Superior temporal gyrus (tissue), 1 donor: ENCODE results near the gene RSAD1.

Experiments used
- DNase-seq: peaks from one replicate; pipeline ENCODE4 v3.0.0-alpha.2; 2016; ENCODE audit errors: extremely low spot score

RSAD1 gene

GRCh38 chr17:50458270-50458669 lies 20.4 kb upstream of the RSAD1 start:
- DNase-seq: no peak

DNA sequence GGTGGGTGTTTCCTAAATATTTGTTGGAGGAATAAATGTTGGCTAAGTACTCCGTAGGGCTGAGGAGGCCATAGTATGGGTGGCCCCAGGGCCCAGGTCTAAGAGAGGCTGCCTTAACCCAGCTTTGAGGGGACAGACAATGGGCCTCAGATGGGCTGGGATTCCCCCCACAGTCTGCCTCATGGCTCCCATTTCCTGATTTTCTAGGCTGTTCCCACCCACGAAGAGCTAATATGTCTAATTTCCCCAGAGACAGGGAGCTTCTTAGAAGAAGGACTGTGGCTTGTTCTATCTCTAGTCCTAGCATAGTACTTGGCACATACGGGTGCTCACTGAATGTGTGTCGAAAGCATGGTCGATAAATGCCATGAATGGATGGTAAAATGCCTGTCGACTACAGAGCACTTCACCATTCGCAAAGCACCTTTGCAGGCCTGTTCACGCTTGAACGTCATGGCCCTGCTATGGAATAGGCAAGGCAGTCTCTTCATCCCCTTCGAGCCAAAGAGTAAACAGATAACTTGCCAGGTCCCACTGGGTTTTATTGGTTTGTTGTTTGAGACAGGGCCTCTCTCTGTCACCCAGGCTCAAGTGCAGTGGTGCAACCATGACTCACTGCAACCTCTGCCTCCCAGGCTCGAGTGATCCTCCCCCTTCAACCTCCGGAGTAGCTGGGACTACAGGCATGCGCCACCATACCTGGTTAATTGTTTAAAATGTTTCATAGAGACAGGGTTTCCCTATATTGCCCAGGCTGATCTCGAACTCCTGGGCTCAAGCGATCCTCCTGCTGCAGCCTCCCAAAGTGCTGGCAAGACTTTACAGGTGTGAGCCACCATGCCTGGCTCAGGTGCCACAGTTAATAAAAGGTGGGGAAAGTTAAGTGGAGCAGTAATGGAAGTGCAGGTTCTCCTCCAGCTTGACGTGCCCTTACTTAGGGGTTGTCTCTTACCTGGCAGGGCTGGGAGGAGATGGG lies 19.7 kb upstream of the RSAD1 start:
- no peak for DNase-seq

DNA sequence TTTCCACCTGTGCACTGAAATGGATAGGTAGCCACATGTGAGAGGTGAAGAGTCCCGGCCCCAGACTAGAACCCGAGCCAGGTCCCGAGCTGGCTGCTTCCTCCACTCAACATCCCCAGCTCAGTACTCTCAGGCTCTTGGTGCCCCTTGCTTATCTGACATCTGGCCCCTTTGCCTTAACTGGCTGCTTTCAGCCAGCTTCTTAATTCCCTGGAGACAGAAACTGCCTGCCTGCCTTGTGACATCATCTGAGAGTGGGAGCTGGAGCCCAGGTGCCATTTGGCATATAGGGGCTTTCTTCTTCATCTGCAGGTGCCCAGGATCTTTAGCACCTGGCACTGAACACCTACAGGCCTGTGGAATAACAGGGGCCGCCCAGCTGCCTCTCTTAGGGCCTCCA lies 18.9 kb upstream of the RSAD1 start:
- no peak for DNase-seq

- no peak for DNase-seq
These were observed 17.7 kb upstream of the RSAD1 start for GRCh38 chr17:50460831-50461526.

GRCh38 chr17:50461550-50462132 lies 17.0 kb upstream of the RSAD1 start:
- DNase-seq: no peak

- DNase-seq: no peak
These were observed 16.2 kb upstream of the RSAD1 start for GRCh38 chr17:50462446-50462845.

DNA sequence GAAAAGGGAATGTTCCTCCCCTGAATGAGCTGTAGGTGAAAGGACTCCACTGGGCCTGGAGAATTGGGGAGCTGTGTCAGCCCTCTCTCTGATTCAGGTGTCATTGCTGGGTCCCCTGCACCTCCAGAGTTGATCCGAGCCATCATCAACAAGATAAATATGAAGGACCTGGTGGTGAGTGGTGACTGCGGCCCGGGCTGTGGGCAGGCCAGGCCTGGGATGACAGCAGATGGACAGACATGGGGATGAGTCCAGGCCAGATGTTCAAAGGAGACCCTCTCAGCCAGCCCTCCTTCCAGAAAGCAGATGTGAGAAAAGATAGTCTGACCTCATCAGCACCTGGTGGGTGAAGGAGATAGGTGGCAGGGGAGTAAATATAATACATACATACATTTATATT lies 14.5 kb upstream of the RSAD1 start:
- DNase-seq: no peak

DNA sequence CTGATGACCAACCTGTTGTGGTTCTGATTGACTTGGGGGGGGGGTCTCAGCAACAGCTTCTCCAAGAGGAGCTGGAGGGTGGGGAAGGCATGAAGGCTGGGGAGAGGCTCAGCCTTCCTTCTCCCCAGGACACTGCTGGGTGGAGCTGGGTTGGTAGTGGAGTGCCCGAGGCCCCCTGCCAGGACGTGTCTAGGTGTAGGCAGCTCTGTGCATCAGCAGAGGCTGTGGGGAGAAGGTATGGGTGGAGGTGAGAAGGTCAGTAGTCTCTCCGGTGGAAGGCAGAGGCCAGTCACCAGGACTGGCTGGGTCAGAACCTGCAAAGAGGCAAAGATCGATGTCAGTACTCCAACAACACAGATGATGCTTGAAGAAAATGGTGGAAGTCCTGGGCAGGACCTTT lies 13.9 kb upstream of the RSAD1 start:
- DNase-seq: no peak

- no peak for DNase-seq
These were observed 13.5 kb upstream of the RSAD1 start for GRCh38 chr17:50465171-50465570.

- no peak for DNase-seq
These were observed 13.0 kb upstream of the RSAD1 start for GRCh38 chr17:50465635-50466034.

- DNase-seq: no peak
These were observed 12.1 kb upstream of the RSAD1 start for GRCh38 chr17:50466371-50467113.

DNA sequence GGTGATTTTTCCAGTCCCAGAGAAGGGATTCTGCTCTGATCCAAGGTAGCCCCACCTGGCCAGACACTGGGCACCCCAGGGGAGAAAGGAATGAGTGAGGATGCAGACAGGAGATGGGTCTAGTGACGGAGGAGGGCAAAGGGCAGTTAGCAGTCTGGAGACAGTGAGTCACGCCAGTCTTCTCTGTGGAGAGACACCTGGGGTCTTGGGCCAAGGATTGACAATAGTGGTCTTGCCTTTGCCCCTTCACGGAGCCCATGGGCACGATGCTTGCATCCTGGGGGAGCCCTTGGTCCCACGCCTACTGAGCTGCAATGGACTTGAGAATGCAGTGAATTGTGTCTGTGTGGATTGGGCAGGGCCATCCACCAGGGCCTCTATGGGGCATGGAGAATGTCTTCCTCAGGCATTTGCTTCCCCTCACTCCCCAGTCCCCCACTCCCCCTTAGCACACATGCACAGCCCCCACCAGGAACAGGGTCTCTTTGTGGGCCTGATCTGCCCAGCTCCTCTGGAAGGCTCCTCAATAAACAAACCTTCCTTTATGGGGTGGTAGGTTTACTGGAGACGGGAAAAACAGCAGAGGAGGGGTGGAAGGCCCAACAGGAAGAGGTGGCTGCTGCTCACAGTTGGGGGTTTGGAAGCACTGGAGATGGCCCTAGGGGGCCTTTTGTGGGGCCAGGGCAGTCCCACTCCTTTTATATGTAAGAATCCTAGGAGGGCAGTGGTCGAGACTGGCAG lies 11.4 kb upstream of the RSAD1 start:
- DNase-seq: no peak

GRCh38 chr17:50467855-50468303 lies 10.8 kb upstream of the RSAD1 start:
- DNase-seq: no peak

- no peak for DNase-seq
These were observed 10.1 kb upstream of the RSAD1 start, which contains the start of gene CHAD for GRCh38 chr17:50468304-50469207. Gene CHAD (minus strand): TSS chr17:50468880. CDS start chr17:50468813, 67 bp downstream.

DNA sequence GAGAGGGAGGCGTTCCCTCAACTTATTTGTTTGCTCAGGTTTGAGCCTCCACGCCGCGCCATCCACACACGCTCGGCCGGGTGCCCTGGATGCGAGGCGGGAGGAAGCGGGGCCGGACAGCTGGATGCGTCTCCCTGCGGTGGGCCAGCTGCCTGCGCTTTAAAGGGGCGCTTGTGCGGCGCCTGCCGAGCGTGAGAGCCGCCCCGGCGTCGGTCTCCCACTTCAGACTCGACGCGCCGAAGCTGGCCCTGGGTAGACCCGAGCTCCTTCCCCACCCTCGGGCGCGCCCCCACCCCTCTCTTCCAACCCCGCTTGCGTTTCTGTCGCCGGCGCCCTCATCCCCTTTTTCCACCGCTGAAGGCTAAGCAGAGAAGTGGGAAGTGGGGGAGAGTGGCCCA lies 9.5 kb upstream of the RSAD1 start:
- no peak for DNase-seq

GRCh38 chr17:50469671-50470305 lies 8.9 kb upstream of the RSAD1 start:
- DNase-seq: no peak

DNA sequence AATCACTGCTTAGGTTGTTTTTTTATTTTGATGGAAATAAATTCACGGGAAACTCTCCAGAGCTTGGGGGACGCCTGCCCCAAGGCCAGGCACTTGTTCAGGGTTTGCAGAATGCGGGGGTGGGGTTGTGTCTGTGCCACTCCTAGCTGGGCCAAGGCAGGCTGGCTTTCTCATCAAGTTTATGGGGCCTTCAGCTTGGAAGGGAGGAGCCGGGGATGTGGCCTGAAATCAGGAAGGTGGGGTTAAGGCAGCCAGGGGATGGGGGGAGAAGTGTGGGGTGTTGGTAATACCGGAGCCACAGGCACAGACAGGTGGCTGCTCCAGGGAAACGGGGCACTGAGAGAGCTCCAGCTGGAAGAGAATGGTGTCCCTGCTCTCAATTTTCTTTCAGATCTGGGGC lies 8.2 kb upstream of the RSAD1 start:
- DNase-seq: no peak

DNA sequence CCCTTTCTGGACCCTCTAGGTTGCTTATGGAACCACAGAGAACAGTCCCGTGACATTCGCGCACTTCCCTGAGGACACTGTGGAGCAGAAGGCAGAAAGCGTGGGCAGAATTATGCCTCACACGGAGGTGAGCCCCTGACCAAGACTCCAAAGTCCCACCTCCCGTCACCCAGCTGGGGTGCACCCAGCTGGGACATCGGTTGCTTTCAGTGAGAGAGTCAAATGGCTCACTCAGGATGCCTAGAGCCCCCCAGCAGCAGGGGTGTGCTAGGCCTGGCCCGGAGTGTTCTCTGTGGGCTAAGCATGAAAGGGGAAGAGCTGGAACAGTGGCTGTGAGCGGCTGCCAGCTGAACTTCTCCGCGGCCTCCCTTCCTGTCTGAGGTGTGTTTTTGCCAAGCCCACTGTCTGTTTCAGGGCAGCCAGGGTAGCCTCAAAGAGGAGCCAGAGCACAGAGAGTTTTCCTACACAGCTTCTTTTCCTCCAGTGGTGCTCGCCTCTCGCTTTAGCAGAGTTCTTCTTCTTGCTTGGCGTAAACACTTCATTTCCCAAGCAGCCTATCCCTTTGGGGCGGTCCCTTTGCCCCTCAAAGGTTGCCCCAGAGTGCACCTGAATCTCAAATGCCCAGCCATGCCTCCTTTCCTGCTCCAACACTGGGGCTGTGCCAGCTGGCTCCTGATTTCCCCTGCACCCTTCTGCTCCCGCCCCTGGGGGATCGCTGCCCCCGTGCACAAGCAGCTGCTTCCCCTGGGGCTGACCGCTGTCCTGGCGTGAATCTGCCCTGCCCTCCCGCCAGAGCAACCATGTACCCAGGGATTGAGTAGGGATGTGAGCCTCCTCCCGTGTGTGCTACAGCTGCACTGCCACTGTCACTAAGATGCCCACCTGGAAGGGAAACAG lies 7.4 kb upstream of the RSAD1 start:
- no peak for DNase-seq
